PC-9 (cell line): ENCODE data around the gene SPON1. TPM values are rescaled to one million over a fixed set of nuclear protein-coding genes. Genes with fewer than 3 reads are reported as not detected.

ENCODE experiments used
- BruUV-seq: library from RNA; stranded (reverse); fragments of 400-500 nt; replicated peaks from 2 replicates; lab custom pipeline; 2021; lab: Mats Ljungman, UMichigan
- CTCF ChIA-PET: fragments of 300-600 bp; sonication (Branson Sonifier 250); formaldehyde crosslinking; loops from one replicate; lab custom pipeline; 2022; ENCODE audit warnings: antibody characterized with exemption; lab: Charles Lee
- POLR2A ChIA-PET: fragments of 300-600 bp; sonication (Branson Sonifier 250); formaldehyde crosslinking; loops from one replicate; lab custom pipeline; 2022; ENCODE audit warnings: antibody characterized with exemption; ENCODE audit not compliant: unreplicated experiment; lab: Charles Lee
- DNase-seq, 2 experiments: peaks; one replicate each; pipeline versions ENCODE4 v3.0.0 to v3.0.0-alpha.2; 2015 to 2022; ENCODE audit warnings: mixed read lengths in 1 of 2
- H2AFZ ChIP-seq: fragments of 200-600 bp; sonication (generic); 2 replicates; pipeline ENCODE4 v1.8.1; 2017; ENCODE audit warnings: antibody characterized with exemption
- H3F3A ChIP-seq: fragments of 200-600 bp; sonication (generic); 2 replicates; pipeline ENCODE4 v1.8.1; 2017; ENCODE audit warnings: antibody characterized with exemption, mild to moderate bottlenecking, low read depth; ENCODE audit not compliant: insufficient read depth
- H3K27ac ChIP-seq: fragments of 200-600 bp; sonication (generic); 2 replicates; pipeline ENCODE4 v1.6.1; 2016; ENCODE audit warnings: mixed run types
- H3K27me3 ChIP-seq: fragments of 200-600 bp; sonication (generic); 2 replicates; pipeline ENCODE4 v1.6.1; 2016; ENCODE audit warnings: low read depth, mixed run types; ENCODE audit not compliant: insufficient read depth
- H3K36me3 ChIP-seq: fragments of 200-600 bp; sonication (generic); 2 replicates; pipeline ENCODE4 v1.6.1; 2016; ENCODE audit warnings: low read depth, mixed run types
- H3K4me1 ChIP-seq: fragments of 200-600 bp; sonication (generic); replicated peaks from 2 replicates; pipeline ENCODE4 v1.6.1; 2016; ENCODE audit warnings: mixed run types; ENCODE audit not compliant: insufficient read depth
- H3K4me2 ChIP-seq: fragments of 200-600 bp; sonication (generic); 2 replicates; pipeline ENCODE4 v1.6.1; 2017; ENCODE audit warnings: mixed run types
- H3K4me3 ChIP-seq: fragments of 200-600 bp; sonication (generic); 2 replicates; pipeline ENCODE4 v1.6.1; 2016; ENCODE audit warnings: mixed run types
- H3K79me2 ChIP-seq: fragments of 200-600 bp; sonication (generic); 2 replicates; pipeline ENCODE4 v1.6.1; 2017; ENCODE audit warnings: low read depth, mixed run types
- H3K9me2 ChIP-seq: fragments of 200-600 bp; sonication (generic); 2 replicates; pipeline ENCODE4 v1.8.1; 2017; ENCODE audit warnings: mild to moderate bottlenecking; ENCODE audit not compliant: insufficient read depth
- H3K9me3 ChIP-seq: fragments of 200-600 bp; sonication (generic); 2 replicates; pipeline ENCODE4 v1.8.1; 2016; ENCODE audit warnings: low read depth; ENCODE audit not compliant: insufficient read depth
- H4K20me1 ChIP-seq: fragments of 200-600 bp; sonication (generic); 2 replicates; pipeline ENCODE4 v1.8.1; 2017; ENCODE audit not compliant: insufficient read depth
- CTCF ChIP-seq: fragments of 200-600 bp; sonication (generic); conservative IDR thresholded peaks from 2 replicates; pipeline ENCODE4 v1.6.1; 2017; ENCODE audit warnings: mixed run types, antibody characterized with exemption, mild to moderate bottlenecking, moderate library complexity
- EZH2 ChIP-seq: fragments of 200-600 bp; sonication (generic); IDR thresholded peaks from 2 replicates; pipeline ENCODE4 v1.8.0; 2017; ENCODE audit warnings: antibody characterized with exemption, low read depth
- intact Hi-C: fragments of 100-400 bp; cut with micrococcal nuclease; formaldehyde crosslinking; loops from one replicate; pipeline ENCODE4 v1.10.0; 2022; ENCODE audit not compliant: unreplicated experiment
- total RNA-seq: library from RNA; stranded (reverse); gene quantifications from 2 replicates; pipeline ENCODE4 v1.2.3, GENCODE V29; 2021

SPON1 gene
- total RNA-seq, 1 experiment from 2014 or later: 0.70 TPM

GRCh38 chr11:13944911-13945425 lies 17.6 kb upstream of the SPON1 start:
- peaks cover 42% of the 10 kb centered on the region for H3K4me1 ChIP-seq
- H3K4me3 ChIP-seq: no peak overlapping the region
- no peaks in the 10 kb centered on the region for H3K9me2 ChIP-seq
- intact Hi-C loops: no loop called here
- DNase-seq: no peak
- H3K9me3 ChIP-seq: no peaks in the 10 kb centered on the region
- ChIA-PET CTCF (no interaction called here), POLR2A (no interaction called here)
- TF ChIP-seq CTCF: no peak
- TF ChIP-seq EZH2: no peak
- H2AFZ ChIP-seq: no peak overlapping the region
- no peaks in the 10 kb centered on the region for H3K79me2 ChIP-seq
- no peaks in the 10 kb centered on the region for H4K20me1 ChIP-seq
- H3K27ac ChIP-seq: no peak overlapping the region
- H3K4me2 ChIP-seq: no peak overlapping the region
- no peaks in the 10 kb centered on the region for H3K36me3 ChIP-seq
- H3K27me3 ChIP-seq: no peaks in the 10 kb centered on the region
- BruUV-seq: no TSS peak
- peaks cover 18% of the 10 kb centered on the region; the same call in 1 of the 2 replicates for H3F3A ChIP-seq

GRCh38 chr11:13947379-13947778 lies 15.1 kb upstream of the SPON1 start:
- Histone ChIP-seq H3K36me3 (no peaks in the 10 kb centered on the region), H3K27me3 (no peaks in the 10 kb centered on the region), H4K20me1 (no peaks in the 10 kb centered on the region), H3K27ac (no peak overlapping the region), H3K9me3 (no peaks in the 10 kb centered on the region), H3K4me3 (no peak overlapping the region), H3K9me2 (no peaks in the 10 kb centered on the region), H2AFZ (no peak overlapping the region), H3F3A (peaks cover 10% of the 10 kb centered on the region; the same call in 1 of the 2 replicates), H3K79me2 (no peaks in the 10 kb centered on the region), H3K4me2 (no peak overlapping the region), H3K4me1 (peaks cover 21% of the 10 kb centered on the region)
- TF ChIP-seq CTCF (no peak), EZH2 (no peak)
- intact Hi-C loops: no loop called here
- ChIA-PET CTCF (no interaction called here), POLR2A (no interaction called here)
- BruUV-seq: no TSS peak
- no peak for DNase-seq

- no TSS peak for BruUV-seq
- H3K27ac ChIP-seq: no peak overlapping the region
- no peak for DNase-seq
- TF ChIP-seq CTCF (no peak), EZH2 (no peak)
- no peaks in the 10 kb centered on the region for H3K9me2 ChIP-seq
- no peaks in the 10 kb centered on the region for H3K27me3 ChIP-seq
- ChIA-PET CTCF (interaction anchor here (0.6 kb wide), 2 partner anchors 10 to 615 kb away, joined by 3 read pairs; no protein-coding TSS in a partner anchor), POLR2A (no interaction called here)
- no peak overlapping the region for H3K4me3 ChIP-seq
- H3K4me1 ChIP-seq: no peaks in the 10 kb centered on the region
- no peaks in the 10 kb centered on the region for H3K36me3 ChIP-seq
- no peak overlapping the region for H3K4me2 ChIP-seq
- no peaks in the 10 kb centered on the region for H4K20me1 ChIP-seq
- no peak overlapping the region for H2AFZ ChIP-seq
- no peaks in the 10 kb centered on the region for H3F3A ChIP-seq
- H3K79me2 ChIP-seq: no peaks in the 10 kb centered on the region
- no peaks in the 10 kb centered on the region for H3K9me3 ChIP-seq
- intact Hi-C loops: no loop called here
Measured at GRCh38 chr11:13949876-13950275, 12.6 kb upstream of the SPON1 start.
